ENCODE results near the gene AHCYL2. TPM values are rescaled to one million over a fixed set of nuclear protein-coding genes. Genes with fewer than 3 reads are reported as not detected.
A peak's percentile ranks its signal among the peaks of the same experiment; 100 is the strongest.

AHCYL2 gene
- total RNA-seq, 1 experiment from 2014 or later = 54.6 TPM

- H3K4me3 Mint-ChIP-seq (ENCODE audit: low read depth, unreplicated experiment) = no peak overlapping the region
- CTCF ChIA-PET = no interaction called here
- no peak for DNase-seq
- no peaks in the 10 kb centered on the region for H3K27me3 Mint-ChIP-seq (ENCODE audit: unreplicated experiment)
- no TSS peak for BruUV-seq (replicated peaks)
- H3K4me1 Mint-ChIP-seq (ENCODE audit: low read depth, unreplicated experiment) = no peaks in the 10 kb centered on the region
- no peak for TF ChIP-seq CTCF (IDR thresholded peaks at IDR 0.05; ENCODE audit: unreplicated experiment)
- no peaks in the 10 kb centered on the region for H3K36me3 Mint-ChIP-seq (ENCODE audit: insufficient read depth, unreplicated experiment)
- H3K27ac Mint-ChIP-seq (ENCODE audit: unreplicated experiment) = no peak overlapping the region
- H3K9me3 Mint-ChIP-seq (ENCODE audit: low read depth, unreplicated experiment) = no peaks in the 10 kb centered on the region
- intact Hi-C loops (cut with micrococcal nuclease; ENCODE audit: unreplicated experiment) = loop anchor here (2.0 kb wide), 1 partner anchor 45 kb away; the partner anchor contains the start of gene AHCYL2
Measured at GRCh38 chr7:129270077-129270476, 45.2 kb downstream of the AHCYL2 start.

GRCh38 chr7:129271500-129272355, 46.9 kb downstream of the AHCYL2 start:
- BruUV-seq (replicated peaks) = no TSS peak
- CTCF ChIA-PET = interaction anchor here (0.6 to 1.2 kb wide), 2 partner anchors 53 to 229 kb away, joined by 4 to 8 read pairs; no protein-coding TSS in a partner anchor
- Mint-ChIP-seq H3K36me3 (ENCODE audit: insufficient read depth, unreplicated experiment) (no peaks in the 10 kb centered on the region), H3K27me3 (ENCODE audit: unreplicated experiment) (no peaks in the 10 kb centered on the region), H3K9me3 (ENCODE audit: low read depth, unreplicated experiment) (no peaks in the 10 kb centered on the region), H3K27ac (ENCODE audit: unreplicated experiment) (no peak overlapping the region), H3K4me3 (ENCODE audit: low read depth, unreplicated experiment) (no peak overlapping the region), H3K4me1 (ENCODE audit: low read depth, unreplicated experiment) (no peaks in the 10 kb centered on the region)
- intact Hi-C loops (cut with micrococcal nuclease; ENCODE audit: unreplicated experiment) = loop anchor here (2.0 kb wide), 1 partner anchor 47 kb away; the partner anchor contains the start of gene AHCYL2
- TF ChIP-seq CTCF (IDR thresholded peaks at IDR 0.05; ENCODE audit: unreplicated experiment) = peak; percentile 43
- peak; percentile 71 for DNase-seq

GRCh38 chr7:129273936-129274335, 49.1 kb downstream of the AHCYL2 start:
- Mint-ChIP-seq H3K9me3 (ENCODE audit: low read depth, unreplicated experiment) (no peaks in the 10 kb centered on the region), H3K4me3 (ENCODE audit: low read depth, unreplicated experiment) (no peak overlapping the region), H3K4me1 (ENCODE audit: low read depth, unreplicated experiment) (no peaks in the 10 kb centered on the region), H3K27ac (ENCODE audit: unreplicated experiment) (no peak overlapping the region), H3K36me3 (ENCODE audit: insufficient read depth, unreplicated experiment) (no peaks in the 10 kb centered on the region), H3K27me3 (ENCODE audit: unreplicated experiment) (no peaks in the 10 kb centered on the region)
- intact Hi-C loops (cut with micrococcal nuclease; ENCODE audit: unreplicated experiment) = no loop called here
- CTCF ChIA-PET = no interaction called here
- BruUV-seq (replicated peaks) = no TSS peak
- DNase-seq = no peak
- no peak for TF ChIP-seq CTCF (IDR thresholded peaks at IDR 0.05; ENCODE audit: unreplicated experiment)

GRCh38 chr7:129277629-129278028, 52.8 kb downstream of the AHCYL2 start:
- H3K4me1 Mint-ChIP-seq (ENCODE audit: low read depth, unreplicated experiment) = peaks cover 19% of the 10 kb centered on the region
- no peaks in the 10 kb centered on the region for H3K9me3 Mint-ChIP-seq (ENCODE audit: low read depth, unreplicated experiment)
- no peak for DNase-seq
- no peak overlapping the region for H3K27ac Mint-ChIP-seq (ENCODE audit: unreplicated experiment)
- H3K27me3 Mint-ChIP-seq (ENCODE audit: unreplicated experiment) = no peaks in the 10 kb centered on the region
- H3K4me3 Mint-ChIP-seq (ENCODE audit: low read depth, unreplicated experiment) = no peak overlapping the region
- H3K36me3 Mint-ChIP-seq (ENCODE audit: insufficient read depth, unreplicated experiment) = no peaks in the 10 kb centered on the region
- no TSS peak for BruUV-seq (replicated peaks)
- CTCF ChIA-PET = no interaction called here
- no peak for TF ChIP-seq CTCF (IDR thresholded peaks at IDR 0.05; ENCODE audit: unreplicated experiment)
- intact Hi-C loops (cut with micrococcal nuclease; ENCODE audit: unreplicated experiment) = no loop called here

Data from Calu3 (cell line).